Erythroblast (primary cell): ENCODE data around the gene ARID1B.

Experiments used
- GATA1 ChIP-seq: IDR thresholded peaks from 2 replicates; pipeline ENCODE4 v1.6.1; 2011; ENCODE audit warnings: low read depth, mild to moderate bottlenecking, control low read depth, low read length, moderate library complexity
- POLR2A ChIP-seq: IDR thresholded peaks from 2 replicates; pipeline ENCODE4 v1.6.1; 2011; ENCODE audit warnings: mild to moderate bottlenecking, low read length

- TF ChIP-seq POLR2A (no peak), GATA1 (no peak)
Observed at GRCh38 chr6:156809034-156809433, 31.9 kb downstream of the ARID1B start.
